ENCODE measurements around the gene CUX1.

CUX1 gene

DNA sequence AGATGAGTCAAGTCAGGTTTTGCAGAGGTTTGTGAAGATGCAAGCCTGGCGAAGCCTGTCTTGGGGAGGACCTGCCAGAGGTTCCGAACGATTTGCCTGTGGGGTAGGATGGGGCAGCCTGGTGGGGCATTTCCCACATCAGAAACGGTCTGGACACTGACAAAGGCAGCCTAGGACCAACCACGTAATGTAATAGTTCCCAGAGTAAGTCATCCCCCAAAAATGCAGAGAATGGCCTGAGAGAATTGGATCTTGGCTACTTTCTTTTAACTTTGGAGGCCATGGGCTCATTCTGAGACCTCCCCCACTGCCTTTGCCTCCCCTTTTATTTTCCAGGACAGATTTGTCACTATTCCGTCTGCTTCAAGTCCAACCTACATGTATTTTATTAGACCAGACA lies 300.3 kb downstream of the CUX1 start:
- TF ChIP-seq EGR1 (IDR thresholded peaks at IDR 0.05) (no peak), TAF1 (IDR thresholded peaks at IDR 0.05; ENCODE audit: low read depth) (no peak), NFIC (IDR thresholded peaks at IDR 0.05) (no peak), RAD21 (IDR thresholded peaks at IDR 0.05; ENCODE audit: low read depth) (no peak), FOXM1 (IDR thresholded peaks at IDR 0.05; ENCODE audit: borderline replicate concordance, low read depth) (no peak), TCF12 (IDR thresholded peaks at IDR 0.05; ENCODE audit: low read depth) (no peak), CREB1 (IDR thresholded peaks at IDR 0.05; ENCODE audit: low read depth) (no peak), ZBTB7A (IDR thresholded peaks at IDR 0.05; ENCODE audit: low read depth) (no peak), YY1 (IDR thresholded peaks at IDR 0.05; ENCODE audit: low read depth) (no peak), EP300 (IDR thresholded peaks at IDR 0.05; ENCODE audit: borderline replicate concordance) (no peak), TEAD4 (IDR thresholded peaks at IDR 0.05) (no peak), CEBPB (IDR thresholded peaks at IDR 0.05) (no peak)
- TF ChIP-seq, protein P1, sequence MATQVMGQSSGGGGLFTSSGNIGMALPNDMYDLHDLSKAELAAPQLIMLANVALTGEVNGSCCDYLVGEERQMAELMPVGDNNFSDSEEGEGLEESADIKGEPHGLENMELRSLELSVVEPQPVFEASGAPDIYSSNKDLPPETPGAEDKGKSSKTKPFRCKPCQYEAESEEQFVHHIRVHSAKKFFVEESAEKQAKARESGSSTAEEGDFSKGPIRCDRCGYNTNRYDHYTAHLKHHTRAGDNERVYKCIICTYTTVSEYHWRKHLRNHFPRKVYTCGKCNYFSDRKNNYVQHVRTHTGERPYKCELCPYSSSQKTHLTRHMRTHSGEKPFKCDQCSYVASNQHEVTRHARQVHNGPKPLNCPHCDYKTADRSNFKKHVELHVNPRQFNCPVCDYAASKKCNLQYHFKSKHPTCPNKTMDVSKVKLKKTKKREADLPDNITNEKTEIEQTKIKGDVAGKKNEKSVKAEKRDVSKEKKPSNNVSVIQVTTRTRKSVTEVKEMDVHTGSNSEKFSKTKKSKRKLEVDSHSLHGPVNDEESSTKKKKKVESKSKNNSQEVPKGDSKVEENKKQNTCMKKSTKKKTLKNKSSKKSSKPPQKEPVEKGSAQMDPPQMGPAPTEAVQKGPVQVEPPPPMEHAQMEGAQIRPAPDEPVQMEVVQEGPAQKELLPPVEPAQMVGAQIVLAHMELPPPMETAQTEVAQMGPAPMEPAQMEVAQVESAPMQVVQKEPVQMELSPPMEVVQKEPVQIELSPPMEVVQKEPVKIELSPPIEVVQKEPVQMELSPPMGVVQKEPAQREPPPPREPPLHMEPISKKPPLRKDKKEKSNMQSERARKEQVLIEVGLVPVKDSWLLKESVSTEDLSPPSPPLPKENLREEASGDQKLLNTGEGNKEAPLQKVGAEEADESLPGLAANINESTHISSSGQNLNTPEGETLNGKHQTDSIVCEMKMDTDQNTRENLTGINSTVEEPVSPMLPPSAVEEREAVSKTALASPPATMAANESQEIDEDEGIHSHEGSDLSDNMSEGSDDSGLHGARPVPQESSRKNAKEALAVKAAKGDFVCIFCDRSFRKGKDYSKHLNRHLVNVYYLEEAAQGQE (IDR thresholded peaks at IDR 0.05; ENCODE audit: low read depth) = no peak
- TF ChIP-seq, protein P2, sequence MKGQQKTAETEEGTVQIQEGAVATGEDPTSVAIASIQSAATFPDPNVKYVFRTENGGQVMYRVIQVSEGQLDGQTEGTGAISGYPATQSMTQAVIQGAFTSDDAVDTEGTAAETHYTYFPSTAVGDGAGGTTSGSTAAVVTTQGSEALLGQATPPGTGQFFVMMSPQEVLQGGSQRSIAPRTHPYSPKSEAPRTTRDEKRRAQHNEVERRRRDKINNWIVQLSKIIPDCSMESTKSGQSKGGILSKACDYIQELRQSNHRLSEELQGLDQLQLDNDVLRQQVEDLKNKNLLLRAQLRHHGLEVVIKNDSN (IDR thresholded peaks at IDR 0.05) = no peak
- TF ChIP-seq, protein P3, sequence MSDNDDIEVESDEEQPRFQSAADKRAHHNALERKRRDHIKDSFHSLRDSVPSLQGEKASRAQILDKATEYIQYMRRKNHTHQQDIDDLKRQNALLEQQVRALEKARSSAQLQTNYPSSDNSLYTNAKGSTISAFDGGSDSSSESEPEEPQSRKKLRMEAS (IDR thresholded peaks at IDR 0.05) = no peak

DNA sequence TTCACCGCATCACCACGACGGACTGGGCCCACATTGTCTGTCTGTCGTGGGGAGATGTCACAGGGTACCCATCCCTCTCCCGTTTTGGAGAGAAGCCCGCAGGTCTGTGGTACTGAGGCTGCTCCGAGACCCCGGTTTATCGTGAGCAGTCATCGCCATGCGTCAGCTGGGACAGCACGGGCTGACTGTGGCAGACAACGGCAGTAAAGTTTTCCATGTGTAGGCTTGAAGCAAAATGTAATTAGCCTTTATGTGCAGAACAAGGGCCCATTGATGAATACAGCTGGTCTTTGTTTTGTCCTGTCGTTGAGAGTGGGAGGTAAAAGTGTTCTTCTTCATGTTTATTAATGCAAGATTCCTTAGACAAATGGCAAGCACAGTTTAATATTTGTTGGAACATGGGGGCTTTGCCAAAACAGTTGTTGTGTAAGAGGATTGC lies 301.8 kb downstream of the CUX1 start:
- TF ChIP-seq, protein P2 (IDR thresholded peaks at IDR 0.05) = no peak
- TF ChIP-seq TEAD4 (IDR thresholded peaks at IDR 0.05) = no peak
- no peak for TF ChIP-seq TCF12 (IDR thresholded peaks at IDR 0.05; ENCODE audit: low read depth)
- TF ChIP-seq TAF1 (IDR thresholded peaks at IDR 0.05; ENCODE audit: low read depth) = no peak
- TF ChIP-seq YY1 (IDR thresholded peaks at IDR 0.05; ENCODE audit: low read depth) = no peak
- no peak for TF ChIP-seq FOXM1 (IDR thresholded peaks at IDR 0.05; ENCODE audit: borderline replicate concordance, low read depth)

DNA sequence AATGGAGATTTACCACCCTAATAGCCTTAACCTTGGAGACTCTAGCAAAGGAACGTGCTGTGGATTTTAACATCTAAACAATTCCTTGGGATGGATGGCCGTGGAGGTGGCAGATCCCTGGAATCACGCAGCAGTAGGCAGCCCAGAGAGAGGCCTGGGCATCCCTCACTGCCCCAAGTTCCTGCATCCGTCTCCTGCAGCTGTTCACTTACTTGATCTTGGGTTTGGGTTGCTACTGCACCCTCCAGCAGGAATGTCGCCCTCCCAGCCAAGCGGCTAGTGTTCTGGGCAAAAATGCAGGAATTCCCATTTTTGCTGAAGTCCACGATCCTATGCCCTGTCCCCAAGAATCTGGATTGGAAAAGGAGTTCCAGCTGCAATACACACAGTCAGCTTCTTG lies 302.5 kb downstream of the CUX1 start:
- TF ChIP-seq, protein P2 (IDR thresholded peaks at IDR 0.05) = no peak
- TF ChIP-seq NFIC (IDR thresholded peaks at IDR 0.05) = no peak
- TF ChIP-seq, protein P3 (IDR thresholded peaks at IDR 0.05) = no peak
- TF ChIP-seq, protein P1 (IDR thresholded peaks at IDR 0.05; ENCODE audit: low read depth) = no peak

DNA sequence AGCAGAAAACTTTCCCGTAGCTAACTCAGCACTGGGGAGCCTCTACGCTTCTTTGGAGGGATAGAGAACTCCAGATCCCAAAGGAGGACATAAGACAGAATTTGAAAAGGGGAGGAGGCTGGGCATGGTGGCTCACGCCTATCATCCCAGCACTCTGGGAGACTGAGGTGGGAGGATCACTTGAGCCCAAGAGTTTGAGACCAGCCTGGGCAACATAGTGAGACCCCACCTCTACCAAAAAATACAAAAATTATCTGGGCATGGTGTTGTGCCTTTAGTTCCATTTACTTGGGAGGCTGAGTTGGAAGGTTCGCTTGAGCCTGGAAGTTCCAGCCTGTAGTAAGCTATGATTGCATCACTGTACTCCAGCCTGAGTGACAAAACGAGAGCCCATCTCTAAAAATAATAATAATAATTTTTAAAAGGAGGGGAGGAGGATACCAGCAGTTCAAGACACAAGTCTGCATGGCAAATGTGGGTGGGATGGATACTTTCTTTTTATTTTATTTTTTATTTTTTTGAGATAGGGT lies 303.3 kb downstream of the CUX1 start:
- TF ChIP-seq NFIC (IDR thresholded peaks at IDR 0.05) (no peak), CEBPB (IDR thresholded peaks at IDR 0.05) (no peak), ZBTB7A (IDR thresholded peaks at IDR 0.05; ENCODE audit: low read depth) (no peak), EGR1 (IDR thresholded peaks at IDR 0.05) (no peak), TCF12 (IDR thresholded peaks at IDR 0.05; ENCODE audit: low read depth) (no peak), FOXM1 (IDR thresholded peaks at IDR 0.05; ENCODE audit: borderline replicate concordance, low read depth) (no peak), YY1 (IDR thresholded peaks at IDR 0.05; ENCODE audit: low read depth) (no peak), TEAD4 (IDR thresholded peaks at IDR 0.05) (no peak), EP300 (IDR thresholded peaks at IDR 0.05; ENCODE audit: borderline replicate concordance) (no peak), CREB1 (IDR thresholded peaks at IDR 0.05; ENCODE audit: low read depth) (no peak), RAD21 (IDR thresholded peaks at IDR 0.05; ENCODE audit: low read depth) (no peak)
- TF ChIP-seq, protein P1 (IDR thresholded peaks at IDR 0.05; ENCODE audit: low read depth) = no peak
- TF ChIP-seq, protein P2 (IDR thresholded peaks at IDR 0.05) = no peak
- TF ChIP-seq, protein P3 (IDR thresholded peaks at IDR 0.05) = no peak
